DMS114 treated with DMSO at 0.1 percent for 48 hours (cell line): Measurements from ENCODE around the gene TAF1B.
"Not testable (repeated sequence)": the region's sequence is repeated elsewhere in the genome, so short reads cannot be mapped to it uniquely, and the experiment has no call there.

Experiments
- DNase-seq: peaks from one replicate; lab custom pipeline; 2025; ENCODE audit not compliant: unreplicated experiment; lab: John Stamatoyannopoulos, UW

Gene TAF1B

DNA sequence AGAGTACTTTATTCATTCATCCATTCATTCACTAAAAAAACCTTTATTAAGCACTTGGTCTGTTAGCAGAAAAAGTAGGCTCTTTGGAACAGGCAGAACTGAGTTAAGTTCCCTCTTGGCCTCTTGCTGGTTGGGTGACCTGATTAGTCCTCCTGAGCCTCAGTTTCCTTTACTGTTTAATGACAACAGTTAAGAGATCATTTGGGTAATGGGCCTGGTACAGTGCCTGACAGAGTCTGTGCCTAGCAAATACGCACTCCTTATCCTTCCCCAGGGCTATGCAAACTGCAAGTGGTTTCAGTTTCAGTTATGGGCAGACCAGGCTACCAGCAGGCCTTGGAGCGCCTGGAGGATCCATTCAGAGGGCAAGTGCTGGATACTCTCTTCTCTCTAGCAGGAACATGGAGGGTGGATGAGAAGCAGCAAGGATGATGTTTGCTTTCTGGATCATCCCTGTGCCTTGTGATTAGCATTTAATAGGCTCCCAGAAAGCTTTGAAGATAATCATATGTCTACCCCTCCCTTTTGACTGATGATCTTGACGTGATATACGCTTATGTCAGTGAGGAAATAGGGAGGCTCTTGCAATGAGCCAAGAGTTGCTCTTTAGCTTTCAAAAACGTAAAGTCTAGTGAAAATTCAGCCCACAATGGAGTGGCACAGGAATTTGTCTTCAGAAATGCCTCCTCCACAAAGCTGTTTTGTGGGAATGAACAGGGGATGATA lies 12.4 kb upstream of the TAF1B start:
- DNase-seq = no peak

DNA sequence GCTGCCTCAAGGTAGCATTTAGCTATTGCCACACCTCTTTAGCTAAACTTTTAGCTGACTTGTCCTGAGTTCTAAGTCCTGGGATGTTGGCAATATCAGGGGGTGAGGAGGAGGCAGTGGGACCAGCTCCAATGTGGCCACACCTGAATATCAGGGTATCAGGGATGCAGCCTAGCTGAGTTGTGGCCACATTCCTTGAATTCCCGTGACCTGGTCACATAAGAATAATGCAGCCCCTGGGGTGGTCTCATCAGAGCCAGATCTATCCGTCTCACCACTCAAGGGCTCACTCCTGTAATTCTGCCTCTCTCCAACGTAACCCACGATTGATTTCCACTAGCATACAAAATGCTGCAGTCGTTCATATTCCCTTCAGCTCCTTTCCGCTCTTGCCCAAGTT lies 11.6 kb upstream of the TAF1B start:
- no peak for DNase-seq

DNA sequence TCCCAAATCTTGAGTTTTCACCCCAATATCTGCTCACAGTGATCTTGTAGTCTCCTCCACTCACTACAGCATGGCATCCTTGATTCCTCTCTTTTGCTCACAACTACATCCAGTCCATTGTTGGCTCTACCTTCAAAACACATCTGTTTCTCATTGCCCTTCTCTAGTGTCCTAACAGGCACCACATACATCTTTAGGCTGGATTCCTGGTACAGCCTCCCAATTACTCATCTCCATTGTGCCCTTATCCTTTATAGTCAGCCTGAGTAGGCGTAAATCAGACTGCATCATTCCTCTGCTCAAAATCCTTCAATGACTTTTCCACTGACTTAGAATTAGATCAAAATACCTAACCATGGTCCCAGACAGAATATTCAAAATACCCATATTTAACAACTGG lies 10.7 kb upstream of the TAF1B start:
- DNase-seq = no peak

DNA sequence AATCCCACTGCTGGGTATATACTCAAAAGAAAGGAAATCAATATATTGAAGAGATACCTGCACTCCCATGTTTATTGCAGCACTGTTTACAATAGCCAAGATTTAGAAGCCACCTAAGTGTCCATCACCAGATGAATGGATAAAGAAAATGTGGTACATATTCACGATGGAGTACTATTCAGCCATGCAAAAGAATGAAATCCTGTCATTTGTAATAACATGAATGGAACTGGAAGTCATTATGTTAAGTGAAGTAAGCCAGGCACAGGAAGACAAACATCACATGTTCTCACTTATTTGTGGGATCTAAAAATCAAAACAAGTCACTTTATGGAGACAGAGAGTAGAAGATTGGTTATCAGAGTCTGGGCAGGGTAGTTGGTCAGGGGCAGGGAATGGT lies 8.2 kb upstream of the TAF1B start:
- DNase-seq = not testable (repeated sequence)

DNA sequence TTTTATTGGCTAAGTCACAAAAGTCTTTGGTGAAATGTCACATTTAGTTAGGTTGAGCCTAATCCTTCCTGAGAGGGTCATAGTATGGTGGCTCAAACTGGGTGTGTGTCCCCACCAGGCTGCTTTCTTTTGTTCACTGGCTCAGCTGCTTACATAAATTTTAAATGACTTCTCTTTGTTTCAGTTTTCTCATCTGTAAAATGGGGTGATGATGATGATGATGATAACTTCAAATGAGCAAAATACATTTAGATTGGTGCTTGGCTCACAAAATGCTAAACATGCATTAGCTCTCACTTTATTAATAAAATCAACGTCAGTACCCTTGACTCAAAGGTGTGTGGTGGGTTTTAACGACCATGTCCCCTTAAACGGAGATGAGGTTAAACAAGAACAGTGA lies 7.2 kb upstream of the TAF1B start:
- no peak for DNase-seq

DNA sequence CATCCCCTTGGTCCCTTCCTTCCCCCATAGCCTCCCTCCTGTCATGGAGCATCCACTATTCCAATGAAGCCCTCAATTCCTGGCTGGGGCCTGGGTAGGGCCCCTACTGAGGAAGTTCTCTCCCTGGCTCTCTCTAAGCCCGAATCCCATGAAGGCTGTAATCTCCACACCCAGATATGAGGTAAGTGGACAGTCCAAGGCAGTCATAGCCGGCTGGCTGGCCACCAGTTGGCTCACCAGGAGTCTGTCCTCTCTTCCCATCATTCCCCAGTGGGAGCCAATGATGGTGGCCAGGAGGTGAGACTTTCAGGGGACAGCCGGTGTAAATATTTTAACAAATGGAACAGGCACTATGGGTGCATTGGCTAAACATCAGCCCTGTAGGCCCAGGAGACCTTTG lies 6.8 kb upstream of the TAF1B start:
- DNase-seq = no peak

DNA sequence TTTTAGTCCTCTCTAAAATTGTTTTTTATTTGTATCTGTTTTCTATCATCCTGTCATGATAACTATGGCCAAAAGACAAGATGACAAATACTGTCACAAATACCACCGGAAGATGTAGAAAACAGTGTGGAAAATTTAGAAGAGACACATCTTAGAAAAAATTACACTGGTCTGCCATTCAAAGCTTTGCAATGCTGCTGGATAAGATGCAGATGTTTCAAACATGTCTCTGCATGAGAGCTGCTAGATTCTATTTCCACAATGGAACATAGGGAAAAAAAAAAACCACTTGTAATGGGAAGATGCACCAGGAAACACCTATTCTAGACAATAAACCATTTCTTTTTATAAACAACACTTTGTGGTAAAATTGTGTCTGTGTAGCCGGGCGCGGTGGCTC lies 5.8 kb upstream of the TAF1B start:
- DNase-seq = no peak

DNA sequence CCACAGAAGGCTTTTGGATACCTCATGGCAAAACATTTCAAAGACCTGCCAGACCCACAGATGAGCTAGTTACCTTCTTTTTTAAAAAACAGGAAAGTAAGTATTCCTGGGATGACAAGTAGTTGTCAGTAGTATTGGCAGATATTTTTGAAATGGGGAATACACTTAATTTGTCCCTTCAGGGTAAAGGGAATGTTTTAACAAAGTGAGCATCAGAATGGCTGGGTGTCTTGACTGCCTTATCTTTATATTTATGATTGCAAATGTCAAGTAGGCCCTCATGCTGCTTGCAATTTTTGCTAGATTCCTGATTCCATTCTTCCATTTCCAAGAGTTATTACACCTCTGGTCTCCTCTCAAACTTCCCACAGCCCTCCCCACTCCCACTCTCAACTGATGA lies 4.9 kb upstream of the TAF1B start:
- no peak for DNase-seq

DNA sequence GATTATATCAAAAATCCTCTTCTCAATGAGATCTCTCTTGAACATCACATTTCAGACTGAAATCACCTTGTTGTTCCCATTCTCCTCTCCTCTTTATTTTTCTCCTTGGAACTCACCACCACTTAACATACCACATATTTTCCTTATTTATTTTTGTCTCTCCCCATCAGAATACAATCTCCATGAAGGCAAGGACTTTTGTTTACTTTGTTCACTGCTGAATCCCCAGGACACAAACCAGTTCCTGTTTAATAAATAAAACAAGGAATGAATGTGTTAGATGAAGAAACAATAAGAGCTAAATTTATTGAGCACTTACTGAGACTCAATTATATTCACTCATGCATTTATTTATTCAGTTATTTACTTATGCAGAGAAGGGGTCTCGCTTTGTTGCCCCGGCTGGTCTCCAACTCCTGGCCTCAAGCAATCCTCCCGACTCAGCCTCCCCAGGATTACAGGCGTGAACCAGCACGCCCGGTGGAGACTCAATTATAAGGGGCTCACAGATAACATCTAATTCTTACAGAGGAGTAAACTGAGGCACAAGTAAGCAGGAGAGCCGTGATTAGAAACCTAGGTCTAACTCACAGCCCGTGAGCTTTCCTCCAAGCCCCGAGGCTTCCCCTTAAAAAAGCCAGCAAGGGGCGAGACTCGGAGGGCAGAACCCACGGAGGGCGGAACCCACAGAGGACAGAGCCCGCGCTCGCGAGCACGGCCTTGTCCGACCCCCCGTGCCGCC lies 616 bp upstream of the TAF1B start:
- no peak for DNase-seq

DNA sequence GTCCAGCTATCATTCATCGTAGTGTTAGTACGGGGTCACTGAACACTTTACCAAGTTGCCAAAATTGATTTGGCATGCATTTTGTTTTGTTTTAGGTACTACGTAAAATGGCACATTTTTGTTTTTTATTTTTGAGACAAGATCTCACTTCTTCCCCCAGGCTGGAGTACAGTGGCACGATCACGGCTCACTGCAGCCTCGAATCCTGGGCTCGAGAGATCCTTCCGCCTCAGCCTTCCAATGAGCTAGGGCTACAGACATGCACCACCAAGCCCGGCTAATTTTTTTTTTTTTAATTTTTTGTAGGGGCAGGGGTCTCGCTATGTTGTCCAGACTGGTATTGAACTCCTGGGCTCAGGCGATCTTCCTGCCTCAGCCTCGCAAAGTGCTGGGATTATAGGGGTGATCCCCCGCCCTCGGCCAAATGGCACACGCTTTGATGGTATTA lies 786 bp downstream of the TAF1B start:
- DNase-seq = no peak

DNA sequence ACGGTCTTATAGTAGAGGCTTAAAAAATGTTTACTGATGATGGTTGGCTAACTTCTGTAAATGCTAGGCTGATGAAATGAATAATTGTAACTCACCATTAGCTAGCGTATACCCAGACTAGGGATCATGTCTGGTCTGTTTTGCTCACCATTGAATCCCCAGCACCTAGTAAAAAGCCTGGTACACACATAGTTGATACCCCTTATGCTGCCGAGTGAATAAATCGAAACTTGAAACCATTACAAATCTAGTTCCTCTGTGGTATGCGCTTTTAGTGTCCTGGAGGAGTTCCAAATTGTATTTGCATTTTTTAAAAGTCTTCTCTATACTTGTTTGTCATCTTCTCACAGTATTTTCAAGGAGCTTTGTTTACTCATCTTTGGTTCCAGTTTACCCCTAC lies 1.3 kb downstream of the TAF1B start:
- no peak for DNase-seq

DNA sequence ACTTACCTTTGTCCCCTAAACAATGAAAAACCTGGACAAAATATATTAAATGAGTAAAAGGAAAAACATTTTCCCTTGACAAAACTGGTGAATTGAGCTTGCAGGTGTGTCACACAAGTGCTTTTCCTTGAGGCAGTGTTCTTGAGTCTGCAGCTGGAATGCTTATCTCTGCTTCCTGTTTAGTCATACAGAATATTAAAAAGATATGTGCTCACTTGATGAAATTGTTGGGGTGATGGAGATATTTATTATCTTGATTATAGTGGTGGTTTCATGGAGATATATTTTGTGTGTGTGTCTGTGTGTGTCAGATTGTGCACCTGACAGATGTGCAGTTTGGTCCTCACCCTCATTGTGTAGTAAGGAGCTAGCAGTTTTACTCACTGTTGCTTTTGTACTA lies 3.3 kb downstream of the TAF1B start:
- DNase-seq = no peak

DNA sequence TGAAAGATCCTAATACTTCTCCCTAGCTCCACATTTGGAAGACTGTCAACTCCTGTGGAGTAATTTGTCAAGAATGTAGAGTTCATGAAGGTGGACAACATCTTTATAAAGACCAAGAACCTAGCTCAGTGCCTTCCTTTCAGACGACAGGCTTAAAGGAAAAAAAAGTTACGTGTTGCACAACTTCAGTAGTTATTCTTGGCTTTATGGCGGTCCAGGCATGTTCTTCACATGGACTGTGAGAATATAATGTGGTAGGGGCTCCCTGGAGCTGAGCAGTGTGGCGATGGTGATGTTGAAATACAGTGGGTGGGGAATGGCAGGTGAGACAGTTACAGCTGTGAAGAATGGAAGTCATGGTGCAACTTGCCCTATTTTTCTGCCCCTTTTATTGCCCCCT lies 3.9 kb downstream of the TAF1B start:
- no peak for DNase-seq

DNA sequence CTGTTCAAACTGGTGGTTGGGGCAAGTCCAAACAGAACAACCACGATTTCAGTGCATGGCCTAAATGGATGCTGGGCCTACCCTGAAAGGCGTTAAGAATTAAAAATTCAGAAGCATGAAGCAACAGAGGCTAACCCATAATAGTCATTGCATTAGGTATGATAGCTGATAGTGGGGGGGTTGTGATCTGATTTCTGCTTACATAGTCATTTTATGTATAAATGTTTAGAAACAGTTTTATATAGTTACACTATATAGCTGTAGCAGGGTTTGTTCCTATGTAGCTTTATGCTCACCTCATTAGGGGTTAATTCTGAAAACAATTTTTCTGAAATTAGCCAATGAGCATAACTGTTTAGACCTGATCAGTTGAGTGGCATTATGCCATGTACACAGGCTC lies 9.6 kb downstream of the TAF1B start:
- DNase-seq = no peak

DNA sequence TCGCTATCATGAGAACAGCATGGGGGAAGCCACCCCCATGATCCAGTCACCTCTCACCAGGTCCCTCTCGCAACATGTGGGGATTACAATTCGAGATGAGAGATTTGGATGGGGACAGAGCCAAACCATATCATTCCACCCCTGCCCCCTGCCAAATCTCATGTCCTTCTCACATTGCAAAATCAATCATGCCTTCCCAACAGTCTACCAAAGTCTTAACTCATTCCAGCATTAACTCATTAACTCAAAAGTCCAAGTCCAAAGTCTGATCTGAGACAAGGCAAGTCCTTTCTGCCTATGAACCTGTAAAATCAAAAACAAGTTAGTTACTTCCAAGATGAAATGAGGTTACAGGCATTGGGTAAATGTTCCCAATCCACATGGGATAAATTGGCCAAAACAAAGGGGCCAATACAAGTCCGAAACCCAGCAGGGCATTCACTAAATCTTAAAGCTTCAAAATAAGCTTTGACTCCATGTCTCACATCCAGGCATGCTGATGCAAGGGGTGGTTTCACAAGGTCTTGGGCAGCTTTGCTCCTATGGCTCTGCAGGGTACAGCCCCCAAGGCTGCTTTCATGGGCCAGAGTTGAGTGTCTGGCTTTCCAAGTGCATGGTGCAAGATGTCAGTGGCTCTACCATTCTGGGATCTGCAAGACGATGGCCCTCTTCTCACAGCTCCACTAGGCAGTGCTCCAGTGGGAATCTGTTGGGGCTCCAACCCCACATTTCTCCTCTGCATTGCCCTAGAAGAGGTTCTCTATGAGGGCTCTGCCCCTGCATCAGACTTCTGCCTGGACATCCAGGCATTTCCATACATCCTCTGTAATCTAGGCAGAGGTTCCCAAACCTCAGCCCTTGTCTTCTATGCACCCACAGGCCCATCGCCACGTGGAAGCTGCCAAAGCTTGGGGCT lies 14.8 kb downstream of the TAF1B start:
- no peak for DNase-seq

DNA sequence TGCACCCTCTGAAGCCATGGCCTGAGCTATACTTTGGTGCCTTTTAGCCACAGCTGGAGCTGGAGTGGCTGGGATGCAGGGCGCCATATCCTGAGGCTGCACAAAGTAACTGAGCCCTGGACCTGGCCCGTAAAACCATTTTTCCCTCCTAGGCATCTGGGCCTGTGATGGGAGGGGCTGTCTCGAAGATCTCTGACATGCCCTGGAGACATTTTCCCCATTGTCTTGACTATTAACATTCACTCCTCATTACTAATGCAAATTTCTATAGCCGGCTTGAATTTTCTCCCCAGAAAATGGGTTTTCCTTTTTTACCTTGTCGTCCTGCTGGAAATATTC lies 15.4 kb downstream of the TAF1B start:
- no peak for DNase-seq

DNA sequence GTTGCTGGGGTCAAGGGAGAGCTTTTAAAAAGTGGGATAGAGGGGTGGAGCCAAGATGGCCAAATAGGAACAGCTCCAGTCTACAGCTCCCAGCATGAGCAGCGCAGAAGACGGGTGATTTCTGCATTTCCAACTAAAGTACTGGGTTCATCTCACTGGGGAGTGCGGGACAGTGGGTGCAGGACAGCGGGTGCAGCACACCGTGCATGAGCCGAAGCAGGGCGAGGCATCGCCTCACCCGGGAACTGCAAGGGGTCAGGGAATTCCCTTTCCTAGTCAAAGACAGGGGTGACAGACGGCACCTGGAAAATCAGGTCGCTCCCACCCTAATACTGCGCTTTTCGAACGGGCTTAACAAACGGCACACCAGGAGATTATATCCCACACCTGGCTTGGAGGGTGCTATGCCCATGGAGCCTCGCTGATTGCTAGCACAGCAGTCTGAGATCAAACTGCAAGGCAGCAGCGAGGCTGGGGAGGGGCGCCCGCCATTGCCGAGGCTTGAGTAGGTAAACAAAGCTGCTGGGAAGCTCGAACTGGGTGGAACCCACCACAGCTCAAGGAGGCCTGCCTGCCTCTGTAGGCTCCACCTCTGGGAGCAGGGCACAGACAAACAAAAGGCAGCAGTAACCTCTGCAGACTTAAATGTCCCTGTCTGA lies 17.8 kb downstream of the TAF1B start:
- not testable (repeated sequence) for DNase-seq

DNA sequence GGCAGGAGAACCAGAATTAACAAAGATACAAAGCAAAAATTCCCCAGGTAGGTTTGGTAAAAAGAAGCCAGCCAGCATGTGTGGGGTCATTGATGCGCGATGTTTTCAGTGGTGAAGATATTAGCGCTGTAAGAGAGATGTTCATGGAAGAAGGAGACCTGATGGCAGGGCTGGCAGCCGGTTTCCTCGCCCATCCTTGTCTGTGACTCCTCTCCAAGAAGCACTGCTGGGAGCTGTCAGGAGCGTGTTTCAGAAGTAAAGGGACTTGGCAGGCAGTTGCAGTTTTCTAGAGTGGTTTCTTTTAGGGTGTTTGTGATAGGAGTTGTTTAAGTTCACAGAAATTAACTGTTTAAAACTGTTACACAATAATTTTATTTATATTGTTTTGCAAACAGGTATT lies 24.6 kb downstream of the TAF1B start:
- no peak for DNase-seq

DNA sequence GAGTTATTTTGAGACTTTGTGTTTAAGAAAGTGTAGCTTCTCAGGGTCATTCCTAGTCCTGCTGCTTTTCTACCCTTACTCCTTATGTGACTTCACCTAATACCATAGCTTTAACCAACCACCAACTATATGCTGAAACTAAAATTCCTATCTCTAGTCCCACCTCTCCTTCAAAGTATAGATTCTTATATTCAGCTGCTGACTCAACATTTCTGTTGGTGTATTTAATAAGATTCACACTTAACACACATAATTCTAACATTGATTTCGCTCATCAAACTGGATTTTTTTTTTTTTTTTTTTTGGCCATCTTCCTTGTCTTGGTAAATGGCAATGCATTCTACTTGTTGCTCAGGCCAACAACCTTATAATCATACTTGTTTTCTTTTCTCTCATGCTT lies 30.1 kb downstream of the TAF1B start:
- no peak for DNase-seq

DNA sequence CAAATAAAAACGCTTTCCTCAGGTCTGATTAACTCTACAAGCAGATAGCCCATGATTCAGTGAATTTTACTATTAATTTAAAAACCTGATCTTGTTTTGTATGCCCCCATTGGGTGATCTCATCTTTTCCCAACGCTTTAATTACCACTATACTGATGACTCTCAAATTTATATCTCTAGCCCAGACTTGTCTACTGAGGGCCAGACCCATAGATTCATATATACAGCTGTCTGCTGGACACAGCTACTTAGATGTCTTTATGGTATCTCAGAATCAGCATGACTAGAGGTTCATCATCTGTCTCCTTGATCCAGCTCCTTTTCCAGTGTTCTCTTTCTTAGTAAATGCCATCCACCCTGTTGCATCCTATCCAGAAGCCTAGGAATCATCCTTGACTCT lies 33.8 kb downstream of the TAF1B start:
- no peak for DNase-seq

DNA sequence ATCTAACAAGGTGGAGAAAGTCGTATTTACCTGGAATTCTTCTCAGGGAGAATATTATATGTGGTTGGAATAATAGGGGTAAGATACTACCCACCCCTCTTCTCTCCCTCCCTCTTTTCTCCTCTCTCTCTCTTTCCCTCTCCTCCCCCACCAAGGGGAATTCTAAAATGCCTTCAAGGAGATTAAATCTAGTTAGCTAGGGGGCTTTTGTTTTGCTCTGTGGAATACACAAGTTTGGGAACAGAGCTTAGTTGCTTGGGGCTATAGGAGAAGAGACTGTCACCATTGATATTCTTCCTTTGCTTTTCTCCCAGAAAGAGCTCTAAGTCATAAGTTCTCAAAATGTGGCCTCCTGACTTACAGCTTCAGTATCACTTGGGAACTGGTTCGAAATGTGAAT lies 34.5 kb downstream of the TAF1B start:
- DNase-seq = no peak
